ENCODE data around the gene ARHGAP12.
"Not testable (repeated sequence)": the region's sequence is repeated elsewhere in the genome, so short reads cannot be mapped to it uniquely, and the experiment has no call there.

The ARHGAP12 gene

GRCh38 chr10:31782701-31783100, 145.9 kb downstream of the ARHGAP12 start:
- DNase-seq: no peak
- intact Hi-C loops (cut with DNase I): no loop called here

- no peak for DNase-seq
- intact Hi-C loops (cut with DNase I): no loop called here
Measured at GRCh38 chr10:31780717-31781116, 147.9 kb downstream of the ARHGAP12 start.

- no peak for DNase-seq
- intact Hi-C loops (cut with DNase I): no loop called here
Measured at GRCh38 chr10:31778627-31779026, 150.0 kb downstream of the ARHGAP12 start.

GRCh38 chr10:31776159-31776558, 152.5 kb downstream of the ARHGAP12 start:
- DNase-seq: no peak
- intact Hi-C loops (cut with DNase I): no loop called here

GRCh38 chr10:31774928-31775650, 153.5 kb downstream of the ARHGAP12 start:
- DNase-seq: no peak
- intact Hi-C loops (cut with DNase I): no loop called here

- intact Hi-C loops (cut with DNase I): no loop called here
- DNase-seq: no peak
Measured at GRCh38 chr10:31774299-31774900, 154.2 kb downstream of the ARHGAP12 start.

GRCh38 chr10:31773749-31774298, 154.8 kb downstream of the ARHGAP12 start:
- no peak for DNase-seq
- intact Hi-C loops (cut with DNase I): no loop called here

- intact Hi-C loops (cut with DNase I): no loop called here
Measured at GRCh38 chr10:31771331-31771831, 157.2 kb downstream of the ARHGAP12 start.

GRCh38 chr10:31770307-31770902, 158.2 kb downstream of the ARHGAP12 start:
- DNase-seq: peak in 5 of 10 donors; percentile 44 to 92 (median 81)
- intact Hi-C loops (cut with DNase I): no loop called here

More at GRCh38 chr10:31771331-31771831, 157.2 kb downstream of the ARHGAP12 start:
- no peak for DNase-seq

- DNase-seq: no peak
- intact Hi-C loops (cut with DNase I): loop anchor here (10.0 kb wide), 1 partner anchor 985 kb away; no protein-coding TSS in a partner anchor
Measured at GRCh38 chr10:31769564-31769963, 159.1 kb downstream of the ARHGAP12 start.

GRCh38 chr10:31768935-31769334, 159.7 kb downstream of the ARHGAP12 start:
- intact Hi-C loops (cut with DNase I): loop anchor here (10.0 kb wide), 1 partner anchor 984 kb away; no protein-coding TSS in a partner anchor
- not testable (repeated sequence) for DNase-seq

GRCh38 chr10:31768467-31768866, 160.2 kb downstream of the ARHGAP12 start:
- intact Hi-C loops (cut with DNase I): loop anchor here (10.0 kb wide), 1 partner anchor 984 kb away; no protein-coding TSS in a partner anchor
- DNase-seq: no peak

GRCh38 chr10:31765541-31765940, 163.1 kb downstream of the ARHGAP12 start:
- DNase-seq: no peak
- intact Hi-C loops (cut with DNase I): loop anchor here (10.0 kb wide), 1 partner anchor 981 kb away; no protein-coding TSS in a partner anchor

- DNase-seq: no peak
- intact Hi-C loops (cut with DNase I): loop anchor here (5.0 to 10.0 kb wide), 2 partner anchors 440 to 978 kb away; no protein-coding TSS in a partner anchor
Measured at GRCh38 chr10:31762316-31762715, 166.3 kb downstream of the ARHGAP12 start.

GRCh38 chr10:31761156-31761555, 167.5 kb downstream of the ARHGAP12 start:
- intact Hi-C loops (cut with DNase I): loop anchor here (5.0 to 10.0 kb wide), 2 partner anchors 439 to 976 kb away; no protein-coding TSS in a partner anchor
- DNase-seq: no peak

GRCh38 chr10:31760674-31761081, 168.0 kb downstream of the ARHGAP12 start:
- intact Hi-C loops (cut with DNase I): loop anchor here (5.0 to 10.0 kb wide), 2 partner anchors 438 to 976 kb away; no protein-coding TSS in a partner anchor

GRCh38 chr10:31759799-31760626, 168.6 kb downstream of the ARHGAP12 start:
- DNase-seq: peak; percentile 91 to 99 (median 96)
- intact Hi-C loops (cut with DNase I): loop anchor here (5.0 to 10.0 kb wide), 2 partner anchors 438 to 975 kb away; no protein-coding TSS in a partner anchor

More at GRCh38 chr10:31760674-31761081, 168.0 kb downstream of the ARHGAP12 start:
- peak in 1 of 10 donors; percentile 41 for DNase-seq

- DNase-seq: peak in 3 of 10 donors; percentile 35 to 87 (median 84)
- intact Hi-C loops (cut with DNase I): no loop called here
Measured at GRCh38 chr10:31759124-31759798, 169.4 kb downstream of the ARHGAP12 start.

- intact Hi-C loops (cut with DNase I): no loop called here
- no peak for DNase-seq
Measured at GRCh38 chr10:31758495-31758894, 170.1 kb downstream of the ARHGAP12 start.

Data from posterior cingulate gyrus (tissue), 11 donors.